ENCODE results near the gene PAXX.
A peak's percentile ranks its signal among the peaks of the same experiment; 100 is the strongest.

Gene PAXX

GRCh38 chr9:136991993-136992818 is at the start of gene PAXX:
TSS of gene PAXX (plus strand) at chr9:136992422. CDS start at chr9:136992444, 22 bp downstream.
- DNase-seq: peak; percentile 94

GRCh38 chr9:136942881-136943230 is 49.4 kb upstream of the PAXX start:
- no peak for DNase-seq

- DNase-seq: no peak
Observed at GRCh38 chr9:136943291-136944211, 48.7 kb upstream of the PAXX start.

- DNase-seq: no peak
Observed at GRCh38 chr9:136944212-136944518, 48.1 kb upstream of the PAXX start.

- DNase-seq: peak; percentile 97
Observed at GRCh38 chr9:136944519-136945332, 47.5 kb upstream of the PAXX start, which contains the start of the genes C8G and FBXW5. TSS of gene C8G (plus strand) at chr9:136945243. CDS start at chr9:136945321, 78 bp downstream. TSS of gene FBXW5 (minus strand) at chr9:136944738. CDS start at chr9:136944083, 655 bp downstream.

GRCh38 chr9:136945333-136946227 is 46.6 kb upstream of the PAXX start:
- no peak for DNase-seq

- no peak for DNase-seq
Observed at GRCh38 chr9:136946228-136947027, 45.8 kb upstream of the PAXX start.

- DNase-seq: no peak
Observed at GRCh38 chr9:136947028-136947891, 45.0 kb upstream of the PAXX start.

- DNase-seq: no peak
Observed at GRCh38 chr9:136947955-136948510, 44.2 kb upstream of the PAXX start.

- no peak for DNase-seq
Observed at GRCh38 chr9:136949239-136949816, 42.9 kb upstream of the PAXX start.

- DNase-seq: peak; percentile 97
Observed at GRCh38 chr9:136949817-136950655, 42.2 kb upstream of the PAXX start.

GRCh38 chr9:136950656-136951276 is 41.5 kb upstream of the PAXX start:
- DNase-seq: no peak

- no peak for DNase-seq
Observed at GRCh38 chr9:136951541-136952320, 40.5 kb upstream of the PAXX start, which contains the start of gene LCN12. TSS of gene LCN12 (plus strand) at chr9:136952273. CDS start at chr9:136952328, 55 bp downstream.

- no peak for DNase-seq
Observed at GRCh38 chr9:136952321-136952850, 39.8 kb upstream of the PAXX start.

GRCh38 chr9:136952876-136953770 is 39.1 kb upstream of the PAXX start:
- no peak for DNase-seq

All from activated T-cell treated with anti-CD3 and anti-CD28 coated beads, Interleukin-2, amount 50 U/mL, for 1 hour (primary cell).